HG03025 (cell line): ENCODE measurements around the gene PTPN11.
"Not testable (repeated sequence)": the region's sequence is repeated elsewhere in the genome, so short reads cannot be mapped to it uniquely, and the experiment has no call there.

Experiments used
- ATAC-seq: cut with Tn5 transposase; IDR thresholded peaks from one replicate; pipeline ENCODE4 v1.9.1; 2021; ENCODE audit warnings: mild to moderate bottlenecking, moderate library complexity; ENCODE audit not compliant: unreplicated experiment, low FRiP score

The PTPN11 gene

GRCh38 chr12:112409064-112409905, 9.5 kb upstream of the PTPN11 start, which contains the start of gene RPL6:
Gene RPL6, minus strand, starts transcription at chr12:112409605. Its CDS starts 949 bp downstream, at chr12:112408656.
- peak; percentile 69 for ATAC-seq

- ATAC-seq = no peak
These were observed 8.9 kb upstream of the PTPN11 start for GRCh38 chr12:112409906-112410244.

GRCh38 chr12:112413855-112414625, 4.7 kb upstream of the PTPN11 start:
- ATAC-seq = no peak

GRCh38 chr12:112415457-112415856, 3.3 kb upstream of the PTPN11 start:
- not testable (repeated sequence) for ATAC-seq

- ATAC-seq = no peak
These were observed 507 bp upstream of the PTPN11 start for GRCh38 chr12:112418273-112418607.

- ATAC-seq = peak; percentile 34
These were observed 768 bp downstream of the PTPN11 start for GRCh38 chr12:112419297-112420133.

GRCh38 chr12:112420740-112421139, 2.0 kb downstream of the PTPN11 start:
- no peak for ATAC-seq

- no peak for ATAC-seq
These were observed 2.6 kb downstream of the PTPN11 start for GRCh38 chr12:112421363-112421762.

- ATAC-seq = no peak
These were observed 3.8 kb downstream of the PTPN11 start for GRCh38 chr12:112422531-112422930.

- ATAC-seq = no peak
These were observed 5.4 kb downstream of the PTPN11 start for GRCh38 chr12:112424126-112424525.

GRCh38 chr12:112425582-112426382, 7.0 kb downstream of the PTPN11 start:
- ATAC-seq = no peak

- ATAC-seq = no peak
These were observed 9.0 kb downstream of the PTPN11 start for GRCh38 chr12:112427760-112428159.

- no peak for ATAC-seq
These were observed 12.2 kb downstream of the PTPN11 start for GRCh38 chr12:112430929-112431328.

- ATAC-seq = no peak
These were observed 13.2 kb downstream of the PTPN11 start for GRCh38 chr12:112431965-112432364.

- ATAC-seq = no peak
These were observed 14.8 kb downstream of the PTPN11 start for GRCh38 chr12:112433551-112433950.

- not testable (repeated sequence) for ATAC-seq
These were observed 19.9 kb downstream of the PTPN11 start for GRCh38 chr12:112438645-112439044.

GRCh38 chr12:112439769-112440168, 21.0 kb downstream of the PTPN11 start:
- no peak for ATAC-seq

- ATAC-seq = not testable (repeated sequence)
These were observed 21.9 kb downstream of the PTPN11 start for GRCh38 chr12:112440653-112441052.

GRCh38 chr12:112443916-112444315, 25.2 kb downstream of the PTPN11 start:
- ATAC-seq = no peak
